ENCODE measurements around the gene PWP2. TPM values are rescaled to one million over a fixed set of nuclear protein-coding genes. Genes with fewer than 3 reads are reported as not detected.
"Not testable (repeated sequence)": the region's sequence is repeated elsewhere in the genome, so short reads cannot be mapped to it uniquely, and the experiment has no call there.

Gene PWP2
- total RNA-seq = 10 to 100 TPM in 1 of 2 donors, 1 to 10 TPM in 1; 4.2 to 15.2 TPM
- polyA plus RNA-seq (ENCODE audit: insufficient read length in 2 of 2) = 1 to 10 TPM; 5.0 to 5.7 TPM
- long read RNA-seq, donor 1 = 0 reads
- long read RNA-seq, donor 2 = 0 reads
- long read RNA-seq, donor 3, partial matches to known transcripts = 0 of 1 reads
- long read RNA-seq, donor 3, other reads (novel, unspliced or antisense) = 0 of 1 reads
- long read RNA-seq, donor 4, partial matches to known transcripts = 0 of 1 reads
- long read RNA-seq, donor 4, other reads (novel, unspliced or antisense) = 0 of 1 reads

DNA sequence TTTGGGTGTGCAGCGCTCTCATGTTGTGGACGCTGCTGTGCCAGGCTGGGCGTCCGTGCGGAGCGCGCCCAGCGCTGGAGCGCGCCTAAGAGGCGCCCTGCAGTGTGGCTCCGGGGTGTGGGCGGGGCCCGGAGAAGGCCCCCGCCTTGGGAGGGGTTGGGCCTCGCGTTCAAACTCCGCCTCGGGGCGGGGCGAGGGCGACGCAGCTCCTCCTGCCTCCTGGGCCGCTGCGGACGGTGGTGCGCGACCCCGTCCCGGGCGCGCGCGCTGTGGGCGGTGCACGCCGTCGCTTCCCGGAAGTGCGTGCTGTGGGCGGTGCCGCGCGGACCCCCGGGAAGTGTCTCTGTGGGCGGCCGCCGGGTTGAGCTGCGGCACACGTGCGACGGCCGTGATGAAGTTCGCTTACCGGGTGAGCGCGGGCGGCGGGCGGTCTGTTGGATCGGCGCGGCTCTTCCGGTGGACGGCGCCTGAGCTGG is at the start of gene PWP2:
TSS of gene PWP2 (plus strand) at position 374 of the 476 bp plus-strand sequence. CDS start at position 392, 18 bp downstream.
- 0% methylated on average over 6 of the region's 66 CpGs for WGBS (ENCODE audit: insufficient coverage)
- not testable (repeated sequence) for H3K27ac ChIP-seq (ENCODE audit: low read depth, low read length); H3K4me3 ChIP-seq (ENCODE audit: low read depth, low read length)

DNA sequence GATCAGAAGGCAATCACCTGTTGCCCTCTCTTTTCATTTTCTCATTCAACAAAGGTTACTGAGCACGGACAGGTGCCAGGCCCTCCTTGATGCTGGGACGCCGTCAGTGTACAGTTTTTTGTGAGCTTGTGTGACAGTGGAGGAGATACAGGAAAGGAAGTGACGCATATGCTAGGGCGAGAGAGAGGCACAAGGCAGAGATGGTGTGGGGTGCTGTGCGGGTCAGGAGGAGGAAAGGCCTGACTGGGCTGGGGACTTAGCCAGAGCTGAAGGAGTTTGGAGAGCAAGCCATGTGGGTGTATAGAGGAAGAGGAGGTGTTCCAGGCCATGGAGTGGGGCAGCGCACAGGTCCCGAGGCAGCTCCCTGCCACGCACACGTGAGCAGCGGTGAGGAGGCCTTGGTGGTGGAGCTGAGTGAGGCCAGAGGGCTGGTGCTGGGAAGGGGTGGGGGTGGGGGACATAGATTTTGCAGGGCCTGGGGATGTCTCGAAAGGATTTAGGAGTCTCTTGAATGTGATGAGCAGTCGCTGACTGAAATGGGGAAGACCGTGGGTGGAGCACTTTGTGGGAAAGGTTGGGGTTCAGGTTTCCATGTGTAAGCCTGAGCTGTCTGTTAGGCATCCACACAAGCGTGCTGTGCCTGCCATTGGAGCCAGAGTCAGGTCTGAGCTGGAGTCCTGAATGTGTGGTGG is 49.1 kb upstream of the PWP2 start:
- Histone ChIP-seq H3K4me3 (ENCODE audit: low read depth, low read length) (no peak overlapping the region), H3K4me1 (ENCODE audit: control insufficient read depth, insufficient read depth, low read length) (no peaks in the 10 kb centered on the region), H3K9me3 (ENCODE audit: control insufficient read depth, insufficient read depth, low read length) (no peaks in the 10 kb centered on the region), H3K27ac (ENCODE audit: low read depth, low read length) (no peak overlapping the region), H3K36me3 (ENCODE audit: control insufficient read depth, insufficient read depth, low read length) (peaks cover 35% of the 10 kb centered on the region), H3K27me3 (ENCODE audit: control insufficient read depth, insufficient read depth, low read length) (no peaks in the 10 kb centered on the region)
- 95% methylated on average over 15 of the region's 15 CpGs for WGBS (ENCODE audit: insufficient coverage)
- DNase-seq (ENCODE audit: low read depth in 4 of 6, low spot score in 6 of 6) = no peak

More for the DNA sequence above, at the start of gene PWP2:
- not testable (repeated sequence) for H3K9me3 ChIP-seq (ENCODE audit: control insufficient read depth, insufficient read depth, low read length); H3K27me3 ChIP-seq (ENCODE audit: control insufficient read depth, insufficient read depth, low read length); DNase-seq (ENCODE audit: low read depth in 4 of 6, low spot score in 6 of 6); H3K4me1 ChIP-seq (ENCODE audit: control insufficient read depth, insufficient read depth, low read length); H3K36me3 ChIP-seq (ENCODE audit: control insufficient read depth, insufficient read depth, low read length)

- Histone ChIP-seq H3K27ac (ENCODE audit: low read depth, low read length) (no peak overlapping the region), H3K9me3 (ENCODE audit: control insufficient read depth, insufficient read depth, low read length) (no peaks in the 10 kb centered on the region), H3K36me3 (ENCODE audit: control insufficient read depth, insufficient read depth, low read length) (peaks cover 38% of the 10 kb centered on the region), H3K27me3 (ENCODE audit: control insufficient read depth, insufficient read depth, low read length) (no peaks in the 10 kb centered on the region), H3K4me3 (ENCODE audit: low read depth, low read length) (no peak overlapping the region), H3K4me1 (ENCODE audit: control insufficient read depth, insufficient read depth, low read length) (no peaks in the 10 kb centered on the region)
- 83% methylated on average over 12 of the region's 12 CpGs for WGBS (ENCODE audit: insufficient coverage)
- DNase-seq (ENCODE audit: low read depth in 4 of 6, low spot score in 6 of 6) = no peak
These were observed 48.6 kb upstream of the PWP2 start for GRCh38 chr21:44058652-44058964.

GRCh38 chr21:44058981-44059380 is 48.2 kb upstream of the PWP2 start:
- H3K27ac ChIP-seq (ENCODE audit: low read depth, low read length) = no peak overlapping the region
- H3K27me3 ChIP-seq (ENCODE audit: control insufficient read depth, insufficient read depth, low read length) = no peaks in the 10 kb centered on the region
- WGBS (ENCODE audit: insufficient coverage) = 71% methylated on average over 12 of the region's 17 CpGs
- DNase-seq (ENCODE audit: low read depth in 4 of 6, low spot score in 6 of 6) = no peak
- H3K4me3 ChIP-seq (ENCODE audit: low read depth, low read length) = no peak overlapping the region
- H3K36me3 ChIP-seq (ENCODE audit: control insufficient read depth, insufficient read depth, low read length) = peaks cover 40% of the 10 kb centered on the region
- H3K9me3 ChIP-seq (ENCODE audit: control insufficient read depth, insufficient read depth, low read length) = no peaks in the 10 kb centered on the region
- H3K4me1 ChIP-seq (ENCODE audit: control insufficient read depth, insufficient read depth, low read length) = no peaks in the 10 kb centered on the region

- no peaks in the 10 kb centered on the region for H3K9me3 ChIP-seq (ENCODE audit: control insufficient read depth, insufficient read depth, low read length)
- no peaks in the 10 kb centered on the region for H3K4me1 ChIP-seq (ENCODE audit: control insufficient read depth, insufficient read depth, low read length)
- no peak overlapping the region for H3K27ac ChIP-seq (ENCODE audit: low read depth, low read length)
- WGBS (ENCODE audit: insufficient coverage) = 90% methylated on average over 1 of the region's 4 CpGs
- H3K27me3 ChIP-seq (ENCODE audit: control insufficient read depth, insufficient read depth, low read length) = no peaks in the 10 kb centered on the region
- no peak overlapping the region for H3K4me3 ChIP-seq (ENCODE audit: low read depth, low read length)
- H3K36me3 ChIP-seq (ENCODE audit: control insufficient read depth, insufficient read depth, low read length) = peaks cover 44% of the 10 kb centered on the region
- DNase-seq (ENCODE audit: low read depth in 4 of 6, low spot score in 6 of 6) = no peak
These were observed 47.5 kb upstream of the PWP2 start for GRCh38 chr21:44059710-44060109.

DNA sequence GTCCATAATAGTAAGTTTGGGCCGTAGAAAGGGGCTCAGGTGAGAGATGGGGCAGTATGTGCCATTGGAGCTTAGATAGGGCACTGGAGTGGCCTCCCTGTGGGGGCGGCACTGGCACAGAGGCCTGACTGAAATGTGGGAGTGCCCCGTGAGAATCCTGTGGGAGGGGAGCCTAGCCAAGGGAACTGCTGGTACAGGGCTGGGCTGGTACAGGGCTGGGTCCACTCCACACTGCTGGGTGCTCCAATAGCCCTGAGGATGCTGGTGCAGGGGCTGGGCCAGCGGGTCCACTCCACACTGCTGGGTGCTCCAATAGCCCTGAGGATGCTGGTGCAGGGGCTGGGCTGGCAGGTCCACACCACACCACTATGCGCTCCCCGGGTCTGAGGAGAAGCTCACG is 44.8 kb upstream of the PWP2 start:
- Histone ChIP-seq H3K36me3 (ENCODE audit: control insufficient read depth, insufficient read depth, low read length) (peaks cover 48% of the 10 kb centered on the region), H3K27me3 (ENCODE audit: control insufficient read depth, insufficient read depth, low read length) (no peaks in the 10 kb centered on the region), H3K27ac (ENCODE audit: low read depth, low read length) (no peak overlapping the region), H3K9me3 (ENCODE audit: control insufficient read depth, insufficient read depth, low read length) (no peaks in the 10 kb centered on the region), H3K4me3 (ENCODE audit: low read depth, low read length) (no peak overlapping the region), H3K4me1 (ENCODE audit: control insufficient read depth, insufficient read depth, low read length) (no peaks in the 10 kb centered on the region)
- WGBS (ENCODE audit: insufficient coverage) = 99% methylated on average over 6 of the region's 7 CpGs
- DNase-seq (ENCODE audit: low read depth in 4 of 6, low spot score in 6 of 6) = no peak

DNA sequence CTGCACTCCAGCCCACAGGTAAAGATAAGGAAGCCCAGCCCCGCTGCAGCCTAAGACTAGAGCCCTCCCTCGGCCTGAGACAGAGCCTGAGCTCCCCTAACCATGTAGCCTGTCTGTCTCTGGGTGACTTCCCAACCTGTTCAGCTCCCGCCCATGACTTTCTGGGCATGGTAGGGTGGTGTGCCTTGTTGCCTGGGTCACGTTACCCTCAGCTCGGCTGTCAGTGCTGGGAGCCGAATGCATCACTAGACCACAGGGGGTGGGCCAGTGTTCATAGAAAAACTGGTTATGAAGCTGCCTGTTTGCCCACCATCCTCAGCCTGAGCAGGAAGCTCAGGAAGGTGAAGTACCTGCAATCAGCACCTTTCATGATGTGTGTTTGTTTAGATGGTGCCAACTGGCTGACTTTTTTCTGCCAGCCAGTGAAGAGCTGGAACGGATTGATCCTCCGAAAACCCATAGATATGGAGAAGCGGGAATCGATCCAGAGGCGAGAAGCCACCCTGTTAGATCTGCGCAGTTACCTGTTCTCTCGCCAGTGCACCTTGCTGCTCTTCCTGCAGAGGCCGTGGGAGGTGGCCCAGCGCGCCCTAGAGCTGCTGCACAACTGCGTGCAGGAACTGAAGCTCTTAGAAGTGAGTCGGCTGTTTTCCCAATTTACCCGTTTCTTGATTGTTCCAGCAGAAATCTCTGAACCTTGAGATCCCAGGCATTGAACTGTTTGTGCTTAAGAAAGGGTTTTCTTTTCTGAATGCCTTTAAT is 43.9 kb upstream of the PWP2 start:
- DNase-seq (ENCODE audit: low read depth in 4 of 6, low spot score in 6 of 6) = no peak
- no peaks in the 10 kb centered on the region for H3K9me3 ChIP-seq (ENCODE audit: control insufficient read depth, insufficient read depth, low read length)
- H3K4me3 ChIP-seq (ENCODE audit: low read depth, low read length) = no peak overlapping the region
- H3K36me3 ChIP-seq (ENCODE audit: control insufficient read depth, insufficient read depth, low read length) = peaks cover 44% of the 10 kb centered on the region
- whole genome bisulfite sequencing (ENCODE audit: insufficient coverage) = 96% methylated on average over 19 of the region's 19 CpGs
- no peak overlapping the region for H3K27ac ChIP-seq (ENCODE audit: low read depth, low read length)
- no peaks in the 10 kb centered on the region for H3K27me3 ChIP-seq (ENCODE audit: control insufficient read depth, insufficient read depth, low read length)
- no peaks in the 10 kb centered on the region for H3K4me1 ChIP-seq (ENCODE audit: control insufficient read depth, insufficient read depth, low read length)

- H3K9me3 ChIP-seq (ENCODE audit: control insufficient read depth, insufficient read depth, low read length) = no peaks in the 10 kb centered on the region
- H3K4me3 ChIP-seq (ENCODE audit: low read depth, low read length) = no peak overlapping the region
- peaks cover 44% of the 10 kb centered on the region for H3K36me3 ChIP-seq (ENCODE audit: control insufficient read depth, insufficient read depth, low read length)
- H3K27me3 ChIP-seq (ENCODE audit: control insufficient read depth, insufficient read depth, low read length) = no peaks in the 10 kb centered on the region
- DNase-seq (ENCODE audit: low read depth in 4 of 6, low spot score in 6 of 6) = no peak
- 88% methylated on average over 12 of the region's 13 CpGs for WGBS (ENCODE audit: insufficient coverage)
- no peak overlapping the region for H3K27ac ChIP-seq (ENCODE audit: low read depth, low read length)
- no peaks in the 10 kb centered on the region for H3K4me1 ChIP-seq (ENCODE audit: control insufficient read depth, insufficient read depth, low read length)
These were observed 42.3 kb upstream of the PWP2 start for GRCh38 chr21:44064852-44065403.

DNA sequence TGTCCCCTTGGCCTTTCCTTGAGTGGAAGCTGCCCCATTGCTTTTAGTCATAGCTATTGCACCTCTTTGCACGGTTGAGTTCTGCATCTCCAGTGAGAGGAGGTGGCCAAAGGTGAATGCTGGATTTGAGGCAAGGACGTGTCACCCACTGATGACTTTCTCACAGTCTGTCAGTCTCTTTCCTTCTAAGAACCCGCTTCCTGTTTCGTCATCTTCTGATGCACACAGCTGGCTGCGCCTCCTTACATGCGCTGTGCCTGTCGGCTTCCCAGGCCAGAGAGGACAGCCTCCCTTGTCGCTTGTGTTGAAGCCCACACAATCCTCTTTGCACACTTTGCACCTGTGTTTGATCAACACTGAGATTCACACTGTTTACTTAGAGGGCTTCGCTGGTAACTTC is 41.8 kb upstream of the PWP2 start:
- H3K4me1 ChIP-seq (ENCODE audit: control insufficient read depth, insufficient read depth, low read length) = no peaks in the 10 kb centered on the region
- no peaks in the 10 kb centered on the region for H3K27me3 ChIP-seq (ENCODE audit: control insufficient read depth, insufficient read depth, low read length)
- no peaks in the 10 kb centered on the region for H3K9me3 ChIP-seq (ENCODE audit: control insufficient read depth, insufficient read depth, low read length)
- WGBS (ENCODE audit: insufficient coverage) = 78% methylated on average over 8 of the region's 9 CpGs
- H3K36me3 ChIP-seq (ENCODE audit: control insufficient read depth, insufficient read depth, low read length) = peaks cover 46% of the 10 kb centered on the region
- no peak overlapping the region for H3K4me3 ChIP-seq (ENCODE audit: low read depth, low read length)
- DNase-seq (ENCODE audit: low read depth in 4 of 6, low spot score in 6 of 6) = no peak
- no peak overlapping the region for H3K27ac ChIP-seq (ENCODE audit: low read depth, low read length)

All from spinal cord (tissue), 10 donors.